Endometrial microvascular endothelial cells (primary cell): ENCODE data around the gene CST4. TPM values are rescaled to one million over a fixed set of nuclear protein-coding genes. Genes with fewer than 3 reads are reported as not detected.
"Not testable (repeated sequence)": the region's sequence is repeated elsewhere in the genome, so short reads cannot be mapped to it uniquely, and the experiment has no call there.

Source experiments
- in situ Hi-C: cut with HindIII; loops from 2 replicates; pipeline ENCODE4 v1.10.0; 2017; ENCODE audit warnings: low sequenced_read_pairs, low pct_unique_long_range_greater_than_20kb; ENCODE audit errors: inconsistent ontology term
- total RNA-seq: library from RNA; depleted of rRNA; stranded (reverse); fragments of >200 nt; gene quantifications from one replicate; pipeline ENCODE4 v1.2.3, GENCODE V29; 2015; ENCODE audit errors: inconsistent ontology term

Gene CST4
- total RNA-seq, 1 donor from 2014 or later, result not detected

- in situ Hi-C loops, result no loop called here
Measured at GRCh38 chr20:23691675-23692074, 2.8 kb upstream of the CST4 start.

GRCh38 chr20:23690581-23690980 lies 1.7 kb upstream of the CST4 start:
- in situ Hi-C loops, result no loop called here

GRCh38 chr20:23689399-23689690 lies 507 bp upstream of the CST4 start:
- in situ Hi-C loops, result no loop called here

- in situ Hi-C loops, result no loop called here
Measured at GRCh38 chr20:23687986-23688385, 852 bp downstream of the CST4 start.

- in situ Hi-C loops, result no loop called here
Measured at GRCh38 chr20:23686046-23686750, 2.6 kb downstream of the CST4 start.

- in situ Hi-C loops, result not testable (repeated sequence)
Measured at GRCh38 chr20:23685529-23685896, 3.3 kb downstream of the CST4 start.

- in situ Hi-C loops, result no loop called here
Measured at GRCh38 chr20:23684261-23684660, 4.6 kb downstream of the CST4 start.

- in situ Hi-C loops, result no loop called here
Measured at GRCh38 chr20:23683807-23684206, 5.0 kb downstream of the CST4 start.

GRCh38 chr20:23683281-23683680 lies 5.6 kb downstream of the CST4 start:
- in situ Hi-C loops, result no loop called here

GRCh38 chr20:23680146-23680545 lies 8.7 kb downstream of the CST4 start:
- in situ Hi-C loops, result no loop called here

GRCh38 chr20:23679133-23680092 lies 9.4 kb downstream of the CST4 start:
- in situ Hi-C loops, result no loop called here

GRCh38 chr20:23673209-23673608 lies 15.6 kb downstream of the CST4 start:
- in situ Hi-C loops, result no loop called here

- in situ Hi-C loops, result no loop called here
Measured at GRCh38 chr20:23672158-23672557, 16.7 kb downstream of the CST4 start.

- in situ Hi-C loops, result no loop called here
Measured at GRCh38 chr20:23671479-23671878, 17.4 kb downstream of the CST4 start.

- in situ Hi-C loops, result no loop called here
Measured at GRCh38 chr20:23670361-23670760, 18.5 kb downstream of the CST4 start.

- in situ Hi-C loops, result no loop called here
Measured at GRCh38 chr20:23669866-23670265, 19.0 kb downstream of the CST4 start.

- in situ Hi-C loops, result no loop called here
Measured at GRCh38 chr20:23669327-23669726, 19.5 kb downstream of the CST4 start.

GRCh38 chr20:23668477-23668951 lies 20.3 kb downstream of the CST4 start:
- in situ Hi-C loops, result no loop called here

GRCh38 chr20:23667666-23668065 lies 21.2 kb downstream of the CST4 start:
- in situ Hi-C loops, result no loop called here

GRCh38 chr20:23666698-23667097 lies 22.1 kb downstream of the CST4 start:
- in situ Hi-C loops, result no loop called here
